Measurements from ENCODE around the gene RHBG. TPM values are rescaled to one million over a fixed set of nuclear protein-coding genes. Genes with fewer than 3 reads are reported as not detected.
"Not testable (repeated sequence)": the region's sequence is repeated elsewhere in the genome, so short reads cannot be mapped to it uniquely, and the experiment has no call there.

The RHBG gene
- polyA plus RNA-seq, 3 donors = 8.7 to 12.3 (median 10.7) TPM

DNA sequence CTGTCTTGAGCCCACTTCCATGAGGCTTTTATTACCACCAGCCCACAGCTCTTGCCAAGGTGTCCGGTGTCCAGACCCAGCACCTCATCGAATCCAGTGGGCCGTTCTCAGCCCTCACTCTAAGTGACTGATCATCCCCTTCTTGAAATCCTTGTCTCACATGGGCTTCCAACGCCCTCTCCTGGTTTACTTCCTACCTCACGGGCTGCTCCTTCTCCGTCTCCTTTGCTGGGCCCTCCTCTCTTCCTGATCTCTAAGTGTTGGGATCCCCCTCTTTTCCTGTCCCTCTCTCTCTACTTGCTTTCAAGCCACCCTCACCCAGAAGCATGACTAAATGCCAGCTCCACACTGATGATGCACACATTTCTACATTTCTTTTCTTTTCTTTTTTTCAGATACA lies 9.0 kb upstream of the RHBG start:
- DNase-seq (ENCODE audit: low read depth in 3 of 3, low spot score in 2 of 3) = no peak

DNA sequence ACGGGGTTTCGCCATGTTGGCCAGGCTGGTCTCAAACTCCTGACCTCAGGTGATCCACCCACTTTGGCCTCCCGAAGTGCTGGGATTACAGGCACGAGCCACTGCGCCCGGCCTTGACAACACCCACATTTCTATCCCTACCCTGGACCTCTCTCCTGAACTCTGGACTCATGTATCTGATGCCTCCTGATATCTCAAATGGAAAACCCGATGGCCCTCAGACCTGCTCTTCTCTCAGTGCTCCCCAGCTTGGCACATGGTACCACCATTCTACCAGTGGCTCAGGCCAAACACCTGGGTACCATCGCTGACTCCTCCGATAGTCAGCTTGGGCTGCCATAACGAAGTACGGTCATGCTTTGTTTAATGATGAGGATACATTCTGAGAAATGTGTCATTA lies 8.5 kb upstream of the RHBG start:
- DNase-seq (ENCODE audit: low read depth in 3 of 3, low spot score in 2 of 3) = no peak

- no peak for DNase-seq (ENCODE audit: low read depth in 3 of 3, low spot score in 2 of 3)
Measured at GRCh38 chr1:156365754-156366153, 3.3 kb upstream of the RHBG start.

DNA sequence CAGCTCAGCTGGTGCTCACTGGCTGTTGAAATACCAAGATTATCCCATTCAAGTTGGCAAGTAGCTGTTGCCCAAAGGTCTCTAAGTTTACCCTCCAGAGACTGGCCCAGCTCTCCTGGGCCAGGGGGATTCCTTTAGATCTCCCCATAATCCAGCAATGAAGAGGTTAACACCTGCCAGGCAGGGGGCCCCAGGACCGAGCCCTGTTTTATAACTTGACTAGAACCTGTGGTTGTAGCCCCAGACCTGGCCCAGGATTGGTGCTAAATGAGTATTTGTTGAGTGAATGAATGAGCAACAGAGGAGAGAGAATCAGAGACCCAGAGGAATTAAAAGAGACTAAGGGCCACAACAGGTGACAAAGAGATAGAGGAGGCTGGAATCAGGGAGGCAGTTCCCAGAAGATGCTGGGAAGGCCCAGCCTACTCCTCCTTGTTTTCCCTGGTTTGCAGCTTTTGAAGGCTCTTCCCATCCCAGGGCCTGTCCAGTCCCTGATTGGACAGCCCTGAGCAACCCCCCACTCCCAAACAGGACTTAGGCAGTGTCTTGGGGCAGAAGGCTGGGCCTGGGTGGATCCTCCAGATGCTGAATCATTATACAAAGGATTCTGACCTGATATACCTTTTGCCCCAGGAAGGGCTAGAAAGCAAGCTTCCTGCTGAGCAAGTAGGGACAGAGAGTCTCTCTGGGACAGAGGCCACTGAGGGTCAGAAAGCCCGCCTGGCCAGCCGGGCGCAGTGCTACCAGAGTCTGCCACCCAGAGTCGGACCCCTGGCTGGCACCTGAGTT lies 2.4 kb upstream of the RHBG start:
- DNase-seq (ENCODE audit: low read depth in 3 of 3, low spot score in 2 of 3) = no peak

DNA sequence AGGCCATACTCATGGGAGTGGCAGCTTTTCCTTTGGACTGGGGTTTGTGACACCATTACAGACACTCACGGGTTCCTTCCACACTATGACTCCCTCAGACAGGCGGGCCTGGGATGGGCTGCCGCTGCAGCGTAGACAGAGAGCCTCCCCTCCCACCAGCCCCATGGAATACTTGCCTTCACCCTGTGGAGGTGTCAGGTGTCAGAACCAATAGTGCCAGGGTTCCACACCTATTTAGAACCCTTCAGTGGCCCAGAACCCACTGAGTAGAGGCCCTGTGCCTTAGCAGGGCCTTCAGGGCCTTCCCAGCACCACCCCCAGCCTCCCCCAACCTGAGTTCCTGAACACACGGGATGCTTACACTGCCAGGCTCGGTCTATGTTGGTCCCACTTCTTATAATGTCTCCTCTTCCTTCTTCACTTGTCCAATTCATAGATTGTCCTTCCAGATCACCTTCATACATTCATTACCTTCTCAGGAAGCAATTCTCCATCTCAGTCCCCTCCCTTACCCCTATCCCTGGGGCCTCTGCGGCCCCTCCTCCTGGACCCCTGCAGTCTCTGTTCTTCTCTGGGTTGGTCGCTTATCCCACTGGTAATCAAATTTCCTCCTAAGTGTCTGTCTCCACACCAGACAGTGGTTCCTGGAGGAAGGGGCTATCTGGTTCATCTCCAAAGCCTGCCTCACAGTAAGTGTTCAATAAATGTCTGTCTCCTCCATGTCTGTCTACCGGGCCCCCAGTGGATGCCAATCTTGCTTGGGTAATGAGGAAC lies 1.4 kb upstream of the RHBG start:
- DNase-seq (ENCODE audit: low read depth in 3 of 3, low spot score in 2 of 3) = no peak

DNA sequence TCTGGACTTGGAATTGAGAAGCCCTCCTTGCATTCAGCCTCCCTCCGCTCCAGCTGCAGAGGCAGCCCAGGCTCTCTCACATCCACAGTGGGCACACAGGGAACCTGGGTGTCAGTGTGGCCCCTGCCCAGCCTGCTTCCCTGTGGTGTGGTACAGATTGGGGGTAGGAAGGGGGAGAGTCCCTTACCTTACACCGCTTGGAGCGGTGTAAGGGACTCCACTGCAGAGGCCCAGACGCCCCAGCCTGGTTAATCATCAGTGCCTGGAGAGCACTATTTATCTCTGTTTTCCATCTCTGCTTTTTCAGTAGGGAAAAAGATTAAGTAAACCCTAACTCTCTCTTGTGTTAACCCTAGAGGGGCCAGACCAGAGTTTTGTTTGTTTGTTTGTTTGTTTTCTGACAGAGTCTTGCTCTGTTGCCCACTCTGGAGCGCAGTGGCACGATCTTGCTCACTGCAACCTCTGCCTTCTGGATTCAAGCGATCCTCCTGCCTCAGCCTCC lies 803 bp upstream of the RHBG start:
- DNase-seq (ENCODE audit: low read depth in 3 of 3, low spot score in 2 of 3) = no peak

DNA sequence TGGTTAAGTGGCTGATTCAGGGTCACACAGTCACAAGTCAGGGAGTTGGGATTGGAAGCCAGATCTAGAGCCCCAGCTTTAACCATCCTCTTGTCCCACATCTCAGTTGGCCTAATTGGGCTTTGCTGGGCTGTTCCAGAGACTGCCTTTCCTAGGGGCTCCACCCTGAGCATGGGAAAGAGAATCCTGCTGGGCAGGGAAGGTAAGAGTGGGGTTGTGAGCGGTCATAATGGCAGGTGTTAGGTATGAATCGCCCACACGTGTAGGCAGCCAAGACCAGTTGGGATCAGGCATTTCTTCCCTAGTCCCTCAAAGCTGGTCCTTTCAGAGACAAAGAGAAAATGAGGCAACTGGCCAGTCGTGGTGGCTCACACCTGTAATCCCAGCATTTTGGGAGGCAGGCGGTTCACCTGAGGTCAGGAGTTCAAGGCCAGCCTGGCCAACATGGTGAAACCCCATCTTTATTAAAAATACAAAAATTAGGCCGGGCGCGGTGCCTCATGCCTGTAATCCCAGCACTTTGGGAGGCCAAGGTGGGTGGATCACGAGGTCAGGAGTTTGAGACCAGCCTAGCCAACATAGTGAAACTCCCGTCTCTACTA lies 775 bp downstream of the RHBG start:
- DNase-seq (ENCODE audit: low read depth in 3 of 3, low spot score in 2 of 3) = not testable (repeated sequence)

DNA sequence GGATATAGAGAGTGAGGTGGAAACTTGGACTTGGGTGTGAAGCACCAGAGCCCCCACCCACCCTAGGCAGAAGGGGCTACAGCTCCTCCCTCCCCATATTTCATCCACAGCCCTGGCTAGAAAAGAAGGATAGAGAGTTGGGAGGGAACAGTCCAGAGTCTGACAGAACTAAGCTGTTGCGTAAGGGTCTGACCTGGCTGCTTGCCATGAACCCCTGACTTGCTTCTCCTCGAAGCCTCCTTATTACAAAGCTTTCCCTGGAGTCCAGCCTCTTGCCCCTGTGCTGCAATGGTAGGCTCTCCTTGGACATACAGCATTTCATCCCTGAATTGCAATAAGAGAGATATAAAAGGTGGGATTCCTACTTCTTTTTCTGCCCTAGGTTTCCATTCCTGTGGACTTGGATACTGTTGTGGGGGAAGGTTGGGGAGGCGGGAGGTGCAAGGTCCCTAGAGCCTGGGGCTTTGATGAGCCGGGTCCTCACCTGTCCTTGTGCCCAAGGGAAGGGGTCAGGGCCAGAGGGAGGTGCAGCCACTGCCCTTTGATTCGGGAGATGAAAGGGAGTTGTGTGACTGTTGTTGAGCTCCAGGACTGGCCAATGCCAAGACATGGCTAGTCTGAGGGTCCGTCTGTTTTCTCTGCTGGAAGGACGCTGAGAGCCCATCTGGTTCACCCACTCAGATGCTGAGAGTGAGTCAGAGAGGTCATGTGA lies 2.7 kb downstream of the RHBG start:
- DNase-seq (ENCODE audit: low read depth in 3 of 3, low spot score in 2 of 3) = peak in 1 of 3 donors; percentile 55

DNA sequence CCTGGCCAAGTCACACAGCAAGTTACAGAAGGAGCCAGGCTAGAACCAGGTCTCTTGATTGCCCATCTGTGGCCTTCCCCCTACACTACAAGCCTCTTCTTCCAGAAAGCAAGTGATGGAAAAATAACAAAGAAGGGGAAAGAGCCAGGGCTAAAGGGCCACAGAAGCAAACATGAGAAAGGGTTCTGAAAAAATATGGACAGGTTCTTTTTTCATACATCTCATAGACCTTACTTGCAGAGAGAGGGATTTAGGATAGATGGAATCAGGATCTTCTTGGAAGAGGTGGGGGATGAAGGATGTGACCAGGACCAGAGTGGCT lies 3.2 kb downstream of the RHBG start:
- DNase-seq (ENCODE audit: low read depth in 3 of 3, low spot score in 2 of 3) = no peak

DNA sequence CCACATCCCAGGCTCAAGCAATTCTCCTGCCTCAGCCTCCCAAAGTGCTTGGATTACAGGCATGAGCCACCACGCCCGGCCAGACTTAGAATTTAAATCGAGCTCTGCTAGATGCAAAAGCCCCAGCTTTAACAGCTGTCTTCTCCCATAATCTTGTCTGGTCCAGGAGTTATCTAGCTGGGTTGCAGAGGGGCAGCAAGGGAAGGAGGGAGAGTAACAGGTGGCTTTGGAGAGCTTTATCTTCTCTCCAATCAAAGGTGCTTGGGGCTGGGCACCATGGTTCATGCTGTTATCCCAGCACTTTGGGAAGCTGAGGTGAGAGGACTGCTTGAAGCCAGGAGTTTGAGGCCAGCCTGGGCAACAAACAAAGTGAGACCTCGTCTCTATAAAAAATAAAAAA lies 3.9 kb downstream of the RHBG start:
- no peak for DNase-seq (ENCODE audit: low read depth in 3 of 3, low spot score in 2 of 3)

DNA sequence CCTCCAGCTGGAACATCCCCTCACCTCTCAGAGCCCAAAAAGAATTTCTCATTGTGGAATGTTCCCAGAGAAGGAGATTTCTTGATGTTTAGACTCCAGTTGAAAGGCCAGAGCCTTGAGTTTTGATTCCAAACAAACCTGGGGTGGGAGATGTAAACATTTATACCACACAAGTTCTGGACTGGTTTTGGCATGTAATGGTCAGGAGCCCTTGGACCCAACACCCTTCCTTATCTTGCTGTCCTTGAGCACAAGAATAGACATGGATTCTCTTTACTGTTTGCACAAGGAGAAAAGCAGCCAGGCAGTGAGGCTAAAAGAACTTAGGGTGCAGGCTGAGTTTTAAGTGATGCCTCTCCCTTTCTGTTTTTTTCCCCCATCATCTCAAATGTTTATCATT lies 4.5 kb downstream of the RHBG start:
- no peak for DNase-seq (ENCODE audit: low read depth in 3 of 3, low spot score in 2 of 3)

DNA sequence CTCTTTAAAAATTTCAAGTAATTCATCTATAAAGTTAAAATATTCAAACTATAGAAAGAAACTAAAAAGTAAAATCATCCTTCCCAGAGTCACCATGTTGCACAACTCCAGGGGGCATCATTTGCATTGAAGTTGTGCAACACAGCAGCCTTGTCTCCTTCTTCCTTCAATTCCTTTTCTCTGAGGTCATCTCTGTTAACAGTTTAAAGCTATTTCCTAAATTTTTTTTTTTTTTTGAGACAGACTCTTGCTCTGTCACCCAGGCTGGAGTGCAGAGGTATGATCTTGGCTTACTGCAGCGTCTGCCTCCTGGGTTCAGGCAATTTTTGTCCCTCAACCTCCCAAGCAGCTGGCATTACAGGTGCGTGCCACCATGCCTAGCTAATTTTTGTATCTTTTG lies 7.1 kb downstream of the RHBG start:
- no peak for DNase-seq (ENCODE audit: low read depth in 3 of 3, low spot score in 2 of 3)

- DNase-seq (ENCODE audit: low read depth in 3 of 3, low spot score in 2 of 3) = no peak
Measured at GRCh38 chr1:156376958-156377919, 8.2 kb downstream of the RHBG start.

- no peak for DNase-seq (ENCODE audit: low read depth in 3 of 3, low spot score in 2 of 3)
Measured at GRCh38 chr1:156378557-156378956, 9.5 kb downstream of the RHBG start.

GRCh38 chr1:156379420-156380165 lies 10.6 kb downstream of the RHBG start:
- no peak for DNase-seq (ENCODE audit: low read depth in 3 of 3, low spot score in 2 of 3)

GRCh38 chr1:156382561-156382960 lies 13.6 kb downstream of the RHBG start:
- no peak for DNase-seq (ENCODE audit: low read depth in 3 of 3, low spot score in 2 of 3)

DNA sequence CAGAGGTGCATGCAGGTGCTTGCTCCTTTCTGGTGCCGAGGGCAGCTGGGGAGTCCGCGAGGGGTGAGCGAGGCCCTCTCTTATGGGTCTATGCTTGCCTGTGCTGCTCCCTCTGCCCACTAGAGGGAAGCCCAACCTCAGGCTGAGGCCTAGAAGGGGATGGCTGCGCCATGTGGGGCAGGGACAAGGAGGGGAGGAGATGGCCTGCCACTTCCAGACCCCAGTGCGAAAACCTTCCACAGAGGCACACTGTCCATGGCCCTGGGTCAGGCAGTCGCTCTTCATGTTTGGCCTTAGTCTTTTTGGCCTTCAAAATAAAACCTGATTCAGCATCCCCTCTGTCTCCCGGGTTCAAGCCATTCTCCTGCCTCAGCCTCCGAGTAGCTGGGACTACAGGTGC lies 14.0 kb downstream of the RHBG start:
- DNase-seq (ENCODE audit: low read depth in 3 of 3, low spot score in 2 of 3) = peak in 1 of 3 donors; percentile 30

GRCh38 chr1:156384007-156384406 lies 15.0 kb downstream of the RHBG start:
- no peak for DNase-seq (ENCODE audit: low read depth in 3 of 3, low spot score in 2 of 3)

- DNase-seq (ENCODE audit: low read depth in 3 of 3, low spot score in 2 of 3) = no peak
Measured at GRCh38 chr1:156384658-156385057, 15.6 kb downstream of the RHBG start.
